Uterus (tissue), 2 donors: ENCODE measurements around the gene UHRF2.

Experiments
- CTCF ChIP-seq, 4 experiments: fragments of 200-600 bp in 2 of 4; fragments of 450-650 bp in 2 of 4; sonication (generic) in 2 of 4; IDR thresholded peaks; one replicate each; pipeline ENCODE4 v1.5.1; 2016 to 2019; ENCODE audit warnings: antibody characterized with exemption in 4 of 4, mild to moderate bottlenecking in 2 of 4, moderate library complexity in 1 of 4
- POLR2A ChIP-seq, 2 donors: fragments of 450-650 bp; IDR thresholded peaks; one replicate each; pipeline ENCODE4 v1.6.1; 2016; ENCODE audit warnings: antibody characterized with exemption in 2 of 2, mild to moderate bottlenecking in 1 of 2, moderate library complexity in 1 of 2

DNA sequence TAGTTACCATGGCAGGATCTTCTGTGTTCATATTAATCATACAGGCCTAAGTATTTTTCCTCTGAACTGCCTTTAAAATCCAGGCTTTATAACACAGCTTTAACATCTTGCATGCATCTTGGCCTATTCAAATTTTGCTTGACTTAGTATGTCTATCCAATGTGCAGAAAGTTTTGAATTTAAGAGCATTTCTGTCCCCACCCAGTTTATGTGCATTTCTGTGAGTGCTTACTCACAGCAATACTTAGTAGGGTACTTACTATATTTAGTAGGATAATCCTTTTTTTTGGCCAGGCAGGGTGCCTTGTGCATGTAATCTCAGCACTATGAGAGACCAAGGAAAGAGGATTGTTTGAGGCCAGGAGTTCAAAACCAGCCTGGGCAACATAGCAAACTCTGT, 18.0 kb downstream of the UHRF2 start:
- TF ChIP-seq CTCF (IDR thresholded peaks at IDR 0.05) (no peak), POLR2A (IDR thresholded peaks at IDR 0.05) (no peak)
